Tibial nerve (tissue), 4 donors: Measurements from ENCODE around the gene MAPRE2. TPM values are rescaled to one million over a fixed set of nuclear protein-coding genes. Genes with fewer than 3 reads are reported as not detected.

ENCODE experiments used
- DNase-seq, 2 donors: peaks; one replicate each; pipeline ENCODE4 v3.0.0-alpha.2; 2019; ENCODE audit warnings: low spot score in 2 of 2
- H3K27ac ChIP-seq, 4 donors: fragments of 200-600 bp; sonication (generic) in 3 of 4; one replicate each; pipeline ENCODE4 v1.5.1; 2017 to 2019; ENCODE audit warnings: mild to moderate bottlenecking in 1 of 4
- H3K27me3 ChIP-seq, 2 donors: fragments of 200-600 bp; sonication (generic) in 1 of 2; one replicate each; pipeline versions ENCODE4 v1.5.1 to v1.6.0; 2017 to 2019
- H3K36me3 ChIP-seq, 3 donors: fragments of 200-600 bp; sonication (generic); one replicate each; pipeline ENCODE4 v1.5.1; 2018 to 2019
- H3K4me1 ChIP-seq, 4 donors: fragments of 200-600 bp; sonication (generic) in 3 of 4; one replicate each; pipeline ENCODE4 v1.5.1; 2017 to 2019
- H3K4me3 ChIP-seq, 4 donors: fragments of 200-600 bp; sonication (generic) in 3 of 4; one replicate each; pipeline ENCODE4 v1.5.1; 2017 to 2019; ENCODE audit warnings: mild to moderate bottlenecking in 1 of 4, moderate library complexity in 1 of 4
- H3K9me3 ChIP-seq, 4 donors: fragments of 200-600 bp; sonication (generic) in 3 of 4; one replicate each; pipeline ENCODE4 v1.5.1; 2017 to 2019
- EP300 ChIP-seq, 2 donors: sonication (generic); formaldehyde crosslinking; IDR thresholded peaks; one replicate each; pipeline ENCODE4 v1.6.1; 2017; ENCODE audit warnings: antibody characterized with exemption in 2 of 2, mild to moderate bottlenecking in 1 of 2
- POLR2A ChIP-seq, 2 donors: fragments of 450-650 bp; IDR thresholded peaks; one replicate each; pipeline ENCODE4 v1.6.1; 2017; ENCODE audit warnings: antibody characterized with exemption in 2 of 2, mild to moderate bottlenecking in 2 of 2, moderate library complexity in 2 of 2
- WGBS, 2 donors: methylation state at CpG; one replicate each; pipeline ENCODE4 v1.1.5; 2018; 5-methylcytosine and 5-hydroxymethylcytosine counted together
- total RNA-seq, 4 donors: library from RNA; depleted of rRNA; stranded (reverse); fragments of >200 nt; gene quantifications; one replicate each; pipeline ENCODE4 v1.1.0, GENCODE V29; 2016
- TF ChIP-seq, protein P1 (sequence below), 5 experiments: fragments of 200-600 bp in 3 of 5; fragments of 450-650 bp in 2 of 5; sonication (generic) in 3 of 5; IDR thresholded peaks; one replicate each; pipeline ENCODE4 v1.5.1; 2016 to 2019; ENCODE audit warnings: antibody characterized with exemption in 5 of 5, mild to moderate bottlenecking in 3 of 5, moderate library complexity in 2 of 5

MAPRE2 gene
- total RNA-seq, 4 donors from 2014 or later: 18.9 to 33.3 (median 29.4) TPM

DNA sequence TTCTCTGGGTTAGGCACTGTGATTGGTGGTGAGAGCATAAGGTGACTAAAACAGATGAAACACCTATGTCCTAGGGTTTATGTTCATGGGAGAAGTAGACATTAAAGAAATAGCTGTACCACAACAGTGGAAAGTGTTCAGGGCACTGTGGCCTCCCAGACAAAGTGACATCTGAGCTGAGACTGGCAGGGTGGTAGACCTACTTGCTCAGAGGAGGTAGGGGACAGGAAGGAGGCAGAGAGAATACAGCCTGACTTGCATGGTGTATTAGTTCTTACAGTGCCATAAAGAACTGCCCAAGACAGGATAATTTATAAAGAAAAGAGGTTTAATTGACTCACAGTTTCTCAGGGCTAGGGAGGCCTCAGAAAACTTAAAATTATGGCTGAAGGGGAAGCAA is 82.6 kb downstream of the MAPRE2 start:
- Histone ChIP-seq H3K9me3 (no peaks in the 10 kb centered on the region), H3K36me3 (peaks cover 0 to 21% (median 4%) of the 10 kb centered on the region in 3 donors), H3K4me3 (no peak overlapping the region), H3K27me3 (no peaks in the 10 kb centered on the region), H3K4me1 (peaks cover 0 to 43% (median 3%) of the 10 kb centered on the region in 4 donors), H3K27ac (no peak overlapping the region)
- no peak for DNase-seq
- TF ChIP-seq POLR2A (IDR thresholded peaks at IDR 0.05): no peak
- TF ChIP-seq EP300 (IDR thresholded peaks at IDR 0.05): no peak
- TF ChIP-seq, protein P1, sequence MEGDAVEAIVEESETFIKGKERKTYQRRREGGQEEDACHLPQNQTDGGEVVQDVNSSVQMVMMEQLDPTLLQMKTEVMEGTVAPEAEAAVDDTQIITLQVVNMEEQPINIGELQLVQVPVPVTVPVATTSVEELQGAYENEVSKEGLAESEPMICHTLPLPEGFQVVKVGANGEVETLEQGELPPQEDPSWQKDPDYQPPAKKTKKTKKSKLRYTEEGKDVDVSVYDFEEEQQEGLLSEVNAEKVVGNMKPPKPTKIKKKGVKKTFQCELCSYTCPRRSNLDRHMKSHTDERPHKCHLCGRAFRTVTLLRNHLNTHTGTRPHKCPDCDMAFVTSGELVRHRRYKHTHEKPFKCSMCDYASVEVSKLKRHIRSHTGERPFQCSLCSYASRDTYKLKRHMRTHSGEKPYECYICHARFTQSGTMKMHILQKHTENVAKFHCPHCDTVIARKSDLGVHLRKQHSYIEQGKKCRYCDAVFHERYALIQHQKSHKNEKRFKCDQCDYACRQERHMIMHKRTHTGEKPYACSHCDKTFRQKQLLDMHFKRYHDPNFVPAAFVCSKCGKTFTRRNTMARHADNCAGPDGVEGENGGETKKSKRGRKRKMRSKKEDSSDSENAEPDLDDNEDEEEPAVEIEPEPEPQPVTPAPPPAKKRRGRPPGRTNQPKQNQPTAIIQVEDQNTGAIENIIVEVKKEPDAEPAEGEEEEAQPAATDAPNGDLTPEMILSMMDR (IDR thresholded peaks at IDR 0.05): no peak

DNA sequence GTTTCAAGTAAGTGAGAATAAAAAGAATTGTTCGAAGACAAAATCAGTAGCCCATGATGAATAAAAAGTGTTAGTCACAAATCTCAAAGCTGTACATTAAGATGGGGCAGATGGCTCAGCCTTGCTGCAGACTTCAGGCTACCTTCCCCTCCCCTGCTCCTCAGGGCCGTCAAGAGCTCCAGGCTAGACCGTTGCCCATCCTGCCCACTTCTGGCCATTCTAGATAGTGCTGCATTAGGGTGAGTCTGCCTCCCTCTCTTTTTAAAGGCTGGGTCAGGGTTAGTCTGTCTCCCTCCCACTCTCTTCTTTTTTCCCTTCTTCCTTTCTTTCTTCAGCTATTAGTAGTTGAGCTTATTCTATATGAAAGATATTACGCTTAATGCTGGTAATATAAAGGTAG is 86.0 kb downstream of the MAPRE2 start:
- no peak for DNase-seq
- Histone ChIP-seq H3K36me3 (peaks cover 0 to 34% (median 9%) of the 10 kb centered on the region in 3 donors), H3K9me3 (no peaks in the 10 kb centered on the region), H3K4me3 (no peak overlapping the region), H3K27ac (no peak overlapping the region), H3K4me1 (peaks cover 0 to 22% (median under 1%) of the 10 kb centered on the region in 4 donors), H3K27me3 (no peaks in the 10 kb centered on the region)
- WGBS, 2 donors: 69 to 70% methylated on average over 4 of the region's 4 CpGs
- TF ChIP-seq EP300 (IDR thresholded peaks at IDR 0.05) (no peak), POLR2A (IDR thresholded peaks at IDR 0.05) (no peak)
- TF ChIP-seq, protein P1 (IDR thresholded peaks at IDR 0.05): no peak

DNA sequence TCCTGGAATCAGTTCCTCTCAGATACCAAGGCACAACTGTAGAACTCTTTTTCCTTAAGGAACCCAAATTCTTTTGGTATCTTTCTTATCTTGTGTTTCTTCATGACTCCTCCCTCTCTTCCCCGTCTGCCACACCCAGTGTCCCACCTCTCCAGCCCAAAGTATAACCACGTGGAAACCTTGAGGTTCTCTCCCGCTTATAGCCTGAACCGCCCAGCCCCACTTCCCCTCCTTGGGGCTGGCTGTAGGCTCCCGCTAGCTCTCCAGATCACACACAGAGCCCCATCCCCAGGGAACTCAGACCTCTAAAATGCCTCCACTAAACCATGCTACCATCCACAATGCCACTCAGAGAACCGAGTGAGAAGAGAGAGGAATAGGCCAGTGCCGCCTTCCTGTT is 87.5 kb downstream of the MAPRE2 start:
- 89 to 91% methylated on average over 7 of the region's 7 CpGs for WGBS, 2 donors
- Histone ChIP-seq H3K4me3 (no peak overlapping the region), H3K27ac (no peak overlapping the region), H3K9me3 (no peaks in the 10 kb centered on the region), H3K27me3 (no peaks in the 10 kb centered on the region), H3K4me1 (peaks cover 0 to 18% (median 2%) of the 10 kb centered on the region in 4 donors), H3K36me3 (peaks cover 0 to 49% (median 9%) of the 10 kb centered on the region in 3 donors)
- no peak for TF ChIP-seq POLR2A (IDR thresholded peaks at IDR 0.05)
- TF ChIP-seq, protein P1 (IDR thresholded peaks at IDR 0.05): no peak
- TF ChIP-seq EP300 (IDR thresholded peaks at IDR 0.05): no peak
- no peak for DNase-seq

DNA sequence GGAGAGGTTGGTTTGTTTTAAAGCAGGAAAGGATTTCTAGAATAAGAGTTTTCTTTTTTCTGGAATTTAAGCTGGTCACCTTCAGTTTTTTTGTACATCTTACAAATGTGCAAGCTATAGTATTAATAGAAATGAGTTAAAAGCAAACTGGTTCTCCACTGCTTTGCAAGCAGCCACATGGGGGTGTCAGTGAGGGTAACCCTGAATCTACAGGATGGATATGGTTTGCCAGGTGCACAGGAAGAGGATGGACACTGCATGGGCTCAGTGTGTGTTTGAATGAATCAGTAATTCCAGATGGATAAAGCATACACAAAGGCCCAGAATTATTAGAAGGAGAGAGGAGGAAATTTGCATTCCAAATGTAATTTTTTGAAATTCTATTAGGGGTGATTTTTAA is 89.0 kb downstream of the MAPRE2 start:
- no peaks in the 10 kb centered on the region for H3K9me3 ChIP-seq
- H3K27me3 ChIP-seq: no peaks in the 10 kb centered on the region
- peaks cover 0 to 56% (median 9%) of the 10 kb centered on the region in 3 donors for H3K36me3 ChIP-seq
- H3K27ac ChIP-seq: peak overlapping the region in 2 of 4 donors; percentile 24 to 81
- TF ChIP-seq, protein P1 (IDR thresholded peaks at IDR 0.05): no peak
- no peak for TF ChIP-seq POLR2A (IDR thresholded peaks at IDR 0.05)
- no peak for TF ChIP-seq EP300 (IDR thresholded peaks at IDR 0.05)
- H3K4me3 ChIP-seq: no peak overlapping the region
- DNase-seq: no peak
- peaks cover 0 to 18% (median 2%) of the 10 kb centered on the region in 4 donors for H3K4me1 ChIP-seq

DNA sequence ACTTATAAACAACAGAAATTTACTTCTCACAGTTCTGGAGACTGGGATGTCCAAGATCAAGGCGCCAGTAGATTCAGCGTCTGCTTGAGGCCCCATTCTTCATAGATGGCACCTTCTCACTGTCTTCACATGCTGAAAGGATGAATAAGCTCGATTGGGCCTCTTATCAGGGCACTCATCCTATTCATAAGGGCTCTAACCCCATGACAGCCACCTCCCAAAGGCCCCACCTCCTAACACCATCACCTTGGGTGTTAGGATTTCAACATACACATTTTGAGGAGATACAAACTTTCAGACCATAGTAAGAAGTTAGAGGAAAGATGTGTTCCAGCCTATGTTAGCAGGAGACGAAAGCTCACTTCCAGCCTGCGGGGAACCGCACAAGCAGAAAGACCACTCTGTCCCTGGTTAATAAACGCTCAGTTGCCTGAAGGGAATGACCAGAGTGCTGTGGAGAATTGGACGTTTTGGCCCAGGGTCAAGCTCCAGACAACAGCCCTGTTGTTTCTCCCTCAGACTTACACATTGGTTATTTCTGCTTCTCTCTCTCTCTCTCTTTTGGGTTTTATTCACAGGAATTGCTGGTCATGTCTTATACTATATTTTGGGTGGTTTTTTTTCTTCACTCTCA is 90.3 kb downstream of the MAPRE2 start:
- TF ChIP-seq POLR2A (IDR thresholded peaks at IDR 0.05) (no peak), EP300 (IDR thresholded peaks at IDR 0.05) (no peak)
- TF ChIP-seq, protein P1 (IDR thresholded peaks at IDR 0.05): no peak
- Histone ChIP-seq H3K36me3 (peaks cover 0 to 66% (median 9%) of the 10 kb centered on the region in 3 donors), H3K27ac (peak overlapping the region; percentile 24 to 81 (median 54)), H3K4me1 (peaks cover 0 to 18% (median 4%) of the 10 kb centered on the region in 4 donors), H3K9me3 (no peaks in the 10 kb centered on the region), H3K4me3 (no peak overlapping the region), H3K27me3 (no peaks in the 10 kb centered on the region)
- no peak for DNase-seq
- 42 to 63% methylated on average over 8 of the region's 8 CpGs for WGBS, 2 donors
